C4-2B (cell line): Measurements from ENCODE around the gene EIF4A2.
A peak's percentile ranks its signal among the peaks of the same experiment; 100 is the strongest.

Source experiments
- CTCF ChIP-seq: fragments of 450-650 bp; conservative IDR thresholded peaks from 2 replicates; pipeline ENCODE4 v1.5.1; 2017; ENCODE audit warnings: mild to moderate bottlenecking
- ZFX ChIP-seq: fragments of 450-650 bp; IDR thresholded peaks from 2 replicates; pipeline ENCODE4 v1.6.1; 2017

GRCh38 chr3:186821429-186822387 is 38.3 kb downstream of the EIF4A2 start:
- TF ChIP-seq CTCF (peak; percentile 93), ZFX (no peak)
